Measurements from ENCODE around the gene ABCA5.
A peak's percentile ranks its signal among the peaks of the same experiment; 100 is the strongest.

ABCA5 gene

GRCh38 chr17:69327060-69327831 is at the start of gene ABCA5:
Gene ABCA5, minus strand, starts transcription at chr17:69327133. Its CDS starts 12,718 bp downstream, at chr17:69314415.
- Histone ChIP-seq H3K27me3 (ENCODE audit: insufficient read depth, low read length) (peaks cover 20% of the 10 kb centered on the region), H2AFZ (ENCODE audit: low read depth, low read length) (peak within 1 kb of the TSS; percentile 99), H3K4me3 (ENCODE audit: low read length) (peak within 1 kb of the TSS; percentile 60), H3K4me1 (ENCODE audit: insufficient read depth, low read length) (peaks cover 8% of the 10 kb centered on the region), H3K9me3 (ENCODE audit: low read length) (peaks cover 2% of the 10 kb centered on the region), H3K36me3 (ENCODE audit: insufficient read depth, low read length) (no peaks in the 10 kb centered on the region)

DNA sequence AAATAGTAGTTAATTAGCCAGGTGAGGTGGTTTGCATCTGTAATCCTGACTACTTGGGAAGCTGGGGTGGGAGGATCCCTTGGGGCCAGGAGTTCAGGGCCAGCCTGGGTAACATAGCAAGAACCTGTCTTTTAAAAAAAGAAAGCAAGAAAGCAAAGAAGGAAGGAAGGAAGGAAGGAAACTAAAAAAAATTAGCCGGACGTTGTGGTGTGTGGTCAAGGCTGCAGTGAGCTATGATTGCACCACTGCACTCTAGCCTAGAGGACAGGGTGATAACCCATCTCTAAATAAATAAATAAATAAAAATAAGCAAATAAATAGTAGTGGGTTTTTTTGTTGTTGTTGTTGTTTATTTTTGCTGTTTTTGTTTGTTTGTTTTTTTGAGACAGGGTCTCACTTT is 48.3 kb upstream of the ABCA5 start:
- Histone ChIP-seq H3K4me1 (ENCODE audit: insufficient read depth, low read length) (no peaks in the 10 kb centered on the region), H2AFZ (ENCODE audit: low read depth, low read length) (no peak overlapping the region), H3K4me3 (ENCODE audit: low read length) (no peak overlapping the region), H3K9me3 (ENCODE audit: low read length) (no peaks in the 10 kb centered on the region), H3K27me3 (ENCODE audit: insufficient read depth, low read length) (no peaks in the 10 kb centered on the region), H3K36me3 (ENCODE audit: insufficient read depth, low read length) (no peaks in the 10 kb centered on the region)

- Histone ChIP-seq H3K4me3 (ENCODE audit: low read length) (no peak overlapping the region), H3K9me3 (ENCODE audit: low read length) (no peaks in the 10 kb centered on the region), H3K36me3 (ENCODE audit: insufficient read depth, low read length) (no peaks in the 10 kb centered on the region), H3K27me3 (ENCODE audit: insufficient read depth, low read length) (no peaks in the 10 kb centered on the region), H2AFZ (ENCODE audit: low read depth, low read length) (no peak overlapping the region), H3K4me1 (ENCODE audit: insufficient read depth, low read length) (no peaks in the 10 kb centered on the region)
Measured at GRCh38 chr17:69373069-69373468, 46.1 kb upstream of the ABCA5 start.

DNA sequence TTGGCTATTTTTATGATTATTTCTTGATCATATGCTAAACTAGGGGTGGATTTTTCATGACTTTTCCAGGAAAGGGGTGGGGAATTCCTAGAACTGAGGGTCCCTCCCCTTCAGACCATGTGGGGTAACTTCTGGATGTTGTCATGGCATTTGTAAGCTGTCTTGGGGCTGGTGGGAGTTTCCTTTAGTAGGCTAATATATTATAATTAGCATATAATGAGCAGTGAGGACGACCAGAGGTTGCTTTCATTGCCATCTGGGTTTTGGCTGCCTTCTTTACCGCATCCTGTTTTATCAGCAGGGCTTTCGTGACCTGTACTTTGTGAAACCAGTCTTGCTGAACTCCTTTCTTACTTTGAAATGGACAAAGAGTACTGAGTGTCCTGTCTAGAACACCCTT is 40.4 kb upstream of the ABCA5 start:
- H3K36me3 ChIP-seq (ENCODE audit: insufficient read depth, low read length) = no peaks in the 10 kb centered on the region
- H3K9me3 ChIP-seq (ENCODE audit: low read length) = no peaks in the 10 kb centered on the region
- no peaks in the 10 kb centered on the region for H3K27me3 ChIP-seq (ENCODE audit: insufficient read depth, low read length)
- H3K4me1 ChIP-seq (ENCODE audit: insufficient read depth, low read length) = no peaks in the 10 kb centered on the region
- H2AFZ ChIP-seq (ENCODE audit: low read depth, low read length) = no peak overlapping the region
- no peak overlapping the region for H3K4me3 ChIP-seq (ENCODE audit: low read length)

- Histone ChIP-seq H3K4me3 (ENCODE audit: low read length) (no peak overlapping the region), H3K27me3 (ENCODE audit: insufficient read depth, low read length) (no peaks in the 10 kb centered on the region), H2AFZ (ENCODE audit: low read depth, low read length) (no peak overlapping the region), H3K4me1 (ENCODE audit: insufficient read depth, low read length) (no peaks in the 10 kb centered on the region), H3K36me3 (ENCODE audit: insufficient read depth, low read length) (no peaks in the 10 kb centered on the region), H3K9me3 (ENCODE audit: low read length) (no peaks in the 10 kb centered on the region)
Measured at GRCh38 chr17:69363488-69364210, 36.7 kb upstream of the ABCA5 start.

DNA sequence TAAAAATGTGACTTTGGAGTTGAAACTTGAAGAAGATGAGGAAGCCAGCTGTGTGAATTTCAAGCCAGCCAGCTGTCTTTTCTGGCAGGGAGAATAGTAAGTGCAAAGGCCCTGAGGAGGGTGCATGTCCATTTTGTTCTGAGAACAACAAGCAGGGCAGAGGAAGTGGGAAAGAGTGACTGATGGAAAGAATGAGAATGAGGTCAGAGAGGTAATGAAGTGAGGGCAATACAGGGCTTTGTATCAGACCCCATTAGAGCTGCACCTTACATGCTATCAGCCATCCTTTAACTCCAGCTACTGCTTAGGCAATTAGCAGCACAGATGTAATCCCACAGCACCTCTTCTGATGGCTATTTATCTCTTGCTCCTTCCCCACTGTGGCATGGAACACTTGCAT is 34.2 kb upstream of the ABCA5 start:
- no peak overlapping the region for H2AFZ ChIP-seq (ENCODE audit: low read depth, low read length)
- no peaks in the 10 kb centered on the region for H3K9me3 ChIP-seq (ENCODE audit: low read length)
- no peaks in the 10 kb centered on the region for H3K27me3 ChIP-seq (ENCODE audit: insufficient read depth, low read length)
- H3K4me1 ChIP-seq (ENCODE audit: insufficient read depth, low read length) = no peaks in the 10 kb centered on the region
- H3K4me3 ChIP-seq (ENCODE audit: low read length) = no peak overlapping the region
- no peaks in the 10 kb centered on the region for H3K36me3 ChIP-seq (ENCODE audit: insufficient read depth, low read length)

GRCh38 chr17:69358688-69359596 is 32.0 kb upstream of the ABCA5 start:
- no peaks in the 10 kb centered on the region for H3K36me3 ChIP-seq (ENCODE audit: insufficient read depth, low read length)
- H2AFZ ChIP-seq (ENCODE audit: low read depth, low read length) = no peak overlapping the region
- H3K4me3 ChIP-seq (ENCODE audit: low read length) = no peak overlapping the region
- no peaks in the 10 kb centered on the region for H3K27me3 ChIP-seq (ENCODE audit: insufficient read depth, low read length)
- no peaks in the 10 kb centered on the region for H3K4me1 ChIP-seq (ENCODE audit: insufficient read depth, low read length)
- H3K9me3 ChIP-seq (ENCODE audit: low read length) = no peaks in the 10 kb centered on the region

- Histone ChIP-seq H3K27me3 (ENCODE audit: insufficient read depth, low read length) (no peaks in the 10 kb centered on the region), H3K36me3 (ENCODE audit: insufficient read depth, low read length) (no peaks in the 10 kb centered on the region), H2AFZ (ENCODE audit: low read depth, low read length) (no peak overlapping the region), H3K4me3 (ENCODE audit: low read length) (no peak overlapping the region), H3K9me3 (ENCODE audit: low read length) (no peaks in the 10 kb centered on the region), H3K4me1 (ENCODE audit: insufficient read depth, low read length) (no peaks in the 10 kb centered on the region)
Measured at GRCh38 chr17:69357701-69358100, 30.8 kb upstream of the ABCA5 start.

GRCh38 chr17:69356625-69357024 is 29.7 kb upstream of the ABCA5 start:
- Histone ChIP-seq H3K4me1 (ENCODE audit: insufficient read depth, low read length) (no peaks in the 10 kb centered on the region), H3K27me3 (ENCODE audit: insufficient read depth, low read length) (no peaks in the 10 kb centered on the region), H2AFZ (ENCODE audit: low read depth, low read length) (no peak overlapping the region), H3K4me3 (ENCODE audit: low read length) (no peak overlapping the region), H3K9me3 (ENCODE audit: low read length) (no peaks in the 10 kb centered on the region), H3K36me3 (ENCODE audit: insufficient read depth, low read length) (no peaks in the 10 kb centered on the region)

DNA sequence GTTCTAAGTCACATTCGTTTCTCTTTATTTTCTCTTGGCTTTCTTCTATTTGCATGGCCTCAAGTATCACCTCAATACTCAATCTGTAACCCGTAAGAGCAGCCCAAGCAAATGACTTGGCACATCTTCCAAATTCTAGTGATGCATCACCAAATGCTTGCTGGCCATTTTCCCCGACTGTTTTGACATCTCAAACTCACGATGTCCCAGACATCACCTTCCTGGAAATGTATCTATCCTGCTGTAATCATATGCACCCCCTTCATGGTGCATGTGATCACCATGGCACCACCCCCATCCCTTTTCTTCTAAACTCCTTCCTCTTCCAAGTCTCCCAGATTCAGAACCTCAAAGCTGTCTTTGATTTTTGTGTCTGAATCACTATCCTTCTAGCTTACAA is 24.0 kb upstream of the ABCA5 start:
- H3K4me1 ChIP-seq (ENCODE audit: insufficient read depth, low read length) = no peaks in the 10 kb centered on the region

DNA sequence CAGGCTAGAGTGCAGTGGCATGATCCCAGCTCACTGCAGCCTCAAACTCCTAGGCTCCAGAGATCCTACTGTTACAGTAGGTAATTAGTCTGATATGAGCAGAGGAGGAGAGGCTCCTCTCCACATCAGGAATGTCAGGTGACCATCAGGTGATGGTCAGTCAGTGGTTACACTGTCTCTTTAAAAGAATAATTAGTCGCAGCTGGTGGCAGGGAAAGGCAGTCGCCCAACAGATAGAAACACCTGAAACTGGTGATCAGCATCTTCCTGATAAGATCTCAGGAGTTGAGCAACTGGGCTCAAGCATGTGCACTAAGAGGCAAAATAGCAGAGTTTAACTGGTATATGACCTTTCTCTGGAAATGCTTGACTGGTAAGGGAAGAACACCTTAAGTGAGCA is 21.5 kb upstream of the ABCA5 start:
- Histone ChIP-seq H3K36me3 (ENCODE audit: insufficient read depth, low read length) (no peaks in the 10 kb centered on the region), H3K4me3 (ENCODE audit: low read length) (no peak overlapping the region), H3K9me3 (ENCODE audit: low read length) (no peaks in the 10 kb centered on the region), H2AFZ (ENCODE audit: low read depth, low read length) (no peak overlapping the region), H3K4me1 (ENCODE audit: insufficient read depth, low read length) (no peaks in the 10 kb centered on the region), H3K27me3 (ENCODE audit: insufficient read depth, low read length) (no peaks in the 10 kb centered on the region)

More for the DNA sequence above, 24.0 kb upstream of the ABCA5 start:
- no peak overlapping the region for H3K4me3 ChIP-seq (ENCODE audit: low read length)
- no peaks in the 10 kb centered on the region for H3K36me3 ChIP-seq (ENCODE audit: insufficient read depth, low read length)
- no peak overlapping the region for H2AFZ ChIP-seq (ENCODE audit: low read depth, low read length)
- H3K9me3 ChIP-seq (ENCODE audit: low read length) = no peaks in the 10 kb centered on the region
- no peaks in the 10 kb centered on the region for H3K27me3 ChIP-seq (ENCODE audit: insufficient read depth, low read length)

GRCh38 chr17:69346766-69347165 is 19.8 kb upstream of the ABCA5 start:
- Histone ChIP-seq H3K4me1 (ENCODE audit: insufficient read depth, low read length) (no peaks in the 10 kb centered on the region), H3K27me3 (ENCODE audit: insufficient read depth, low read length) (no peaks in the 10 kb centered on the region), H3K4me3 (ENCODE audit: low read length) (no peak overlapping the region), H3K36me3 (ENCODE audit: insufficient read depth, low read length) (no peaks in the 10 kb centered on the region), H3K9me3 (ENCODE audit: low read length) (no peaks in the 10 kb centered on the region), H2AFZ (ENCODE audit: low read depth, low read length) (no peak overlapping the region)

- H3K4me3 ChIP-seq (ENCODE audit: low read length) = no peak overlapping the region
- H3K36me3 ChIP-seq (ENCODE audit: insufficient read depth, low read length) = no peaks in the 10 kb centered on the region
- H3K27me3 ChIP-seq (ENCODE audit: insufficient read depth, low read length) = no peaks in the 10 kb centered on the region
- no peak overlapping the region for H2AFZ ChIP-seq (ENCODE audit: low read depth, low read length)
- H3K4me1 ChIP-seq (ENCODE audit: insufficient read depth, low read length) = no peaks in the 10 kb centered on the region
- H3K9me3 ChIP-seq (ENCODE audit: low read length) = no peaks in the 10 kb centered on the region
Measured at GRCh38 chr17:69344939-69345338, 18.0 kb upstream of the ABCA5 start.
